ENCODE measurements around the gene UST.

GRCh38 chr6:149015535-149016525 is 269.0 kb downstream of the UST start:
- no peak for TF ChIP-seq POLR2A (IDR thresholded peaks at IDR 0.05)
- TF ChIP-seq EP300 (IDR thresholded peaks at IDR 0.05), result no peak
- no peak for TF ChIP-seq CTCF (IDR thresholded peaks at IDR 0.05)
- TF ChIP-seq POLR2AphosphoS5 (IDR thresholded peaks at IDR 0.05), result no peak
